Hematopoietic multipotent progenitor cell treated with erythropoietin and hydrocortisone succinate and interleukin-3 and kit ligand, for 15 days (in vitro differentiated cells): Measurements from ENCODE around the gene RNF207.

Source experiments
- DNase-seq: peaks from one replicate; pipeline ENCODE4 v3.0.0-alpha.2; 2015; ENCODE audit warnings: low spot score

RNF207 gene

DNA sequence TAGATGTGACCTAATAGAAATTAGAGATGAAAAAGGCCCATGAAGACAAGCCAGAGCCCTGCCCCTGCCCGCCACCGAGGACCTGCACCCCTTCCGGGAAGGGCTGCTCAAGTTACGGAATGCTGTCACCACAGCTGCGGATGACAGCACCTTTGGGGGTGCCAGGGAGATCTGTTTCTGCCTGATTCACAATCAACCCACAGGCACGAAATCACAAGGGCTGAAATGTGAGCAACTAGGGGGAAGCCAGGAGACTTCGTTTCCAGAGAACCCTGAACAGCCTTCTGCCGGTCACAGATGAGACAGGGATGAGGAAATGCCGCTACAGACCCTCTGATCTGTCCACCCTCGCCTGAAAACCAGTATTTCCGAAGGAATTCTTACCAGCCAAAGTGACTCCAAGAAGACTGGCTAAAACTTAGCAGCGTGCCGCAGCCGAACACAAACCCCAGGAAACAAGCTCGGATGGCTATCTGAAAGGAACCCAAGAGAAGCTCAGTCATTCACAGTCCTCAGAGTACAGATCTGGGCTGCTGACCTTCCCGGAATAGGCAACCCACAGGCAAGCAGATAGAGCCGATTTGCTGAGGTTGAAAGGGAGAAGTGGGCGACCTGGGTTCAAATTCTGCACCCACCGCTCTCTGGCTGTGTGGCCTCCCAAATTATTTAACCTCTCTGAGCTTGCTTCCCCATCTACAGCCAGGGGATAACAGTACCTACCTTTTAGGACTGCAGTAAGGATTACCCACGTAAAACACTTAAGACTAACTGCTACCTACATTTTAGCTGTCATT, 28.8 kb downstream of the RNF207 start:
- no peak for DNase-seq

GRCh38 chr1:6235296-6235677, 29.4 kb downstream of the RNF207 start:
- peak; percentile 28 for DNase-seq

DNA sequence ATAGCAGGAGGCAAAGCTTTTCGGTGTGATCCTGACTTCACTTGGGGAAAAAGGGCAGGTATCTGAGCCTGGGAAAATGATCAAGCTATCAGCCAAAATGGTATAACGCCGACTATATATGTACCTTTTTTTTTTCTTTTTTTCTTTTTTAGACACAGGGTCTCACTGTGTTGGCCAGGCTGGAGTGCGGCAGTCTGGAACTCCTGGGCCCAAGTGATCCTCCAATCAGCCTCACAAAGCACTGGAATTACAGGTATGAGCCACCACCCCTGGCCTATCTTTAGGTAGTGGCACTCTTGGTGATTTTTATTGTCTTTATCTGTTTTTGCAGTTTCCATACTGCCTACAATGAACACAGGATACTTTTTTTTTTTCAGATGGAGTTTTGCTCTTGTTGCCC, 31.2 kb downstream of the RNF207 start:
- DNase-seq, result no peak

GRCh38 chr1:6239213-6239752, 33.4 kb downstream of the RNF207 start:
- DNase-seq, result no peak

DNA sequence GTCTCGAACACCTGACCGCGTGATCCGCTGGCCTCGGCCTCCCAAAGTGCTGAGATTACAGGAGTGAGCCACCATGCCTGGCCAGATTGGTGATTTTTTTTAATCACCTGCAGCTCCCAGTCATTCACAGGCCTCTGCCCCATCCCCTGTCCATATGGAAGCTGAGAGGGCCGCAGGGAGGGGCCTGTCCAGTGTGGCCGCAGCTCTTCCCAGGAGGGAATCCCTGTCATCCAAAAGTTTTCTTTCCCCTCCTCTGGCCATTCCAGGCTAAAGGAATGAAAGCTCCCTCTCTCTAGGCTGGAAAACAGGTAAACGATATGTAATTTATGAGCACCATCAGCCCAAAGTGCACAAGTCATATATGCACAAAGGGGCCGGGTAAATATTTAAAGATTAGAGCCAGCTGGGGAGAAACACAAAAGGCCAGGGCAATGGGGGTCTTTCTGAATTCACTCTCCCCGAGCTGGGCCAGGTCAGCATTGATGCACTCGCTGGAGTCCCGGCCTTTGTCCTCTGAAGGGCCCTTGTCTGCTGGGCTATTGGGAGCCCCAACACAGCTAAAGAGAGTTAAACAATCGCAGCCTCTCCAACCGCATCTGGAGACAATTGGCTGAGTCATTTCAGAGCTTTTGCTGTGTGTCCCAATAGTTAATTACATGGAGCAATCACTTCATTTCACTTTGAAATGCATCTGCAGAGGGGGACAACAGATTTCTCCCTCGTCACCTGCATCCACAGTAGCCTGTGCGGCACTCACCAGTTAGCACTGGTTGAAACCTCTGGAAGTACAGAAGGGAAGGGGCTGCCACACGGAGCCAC, 34.2 kb downstream of the RNF207 start:
- no peak for DNase-seq

GRCh38 chr1:6241107-6241886, 35.4 kb downstream of the RNF207 start:
- DNase-seq, result no peak

- no peak for DNase-seq
Observed at GRCh38 chr1:6241887-6242740, 36.2 kb downstream of the RNF207 start.

DNA sequence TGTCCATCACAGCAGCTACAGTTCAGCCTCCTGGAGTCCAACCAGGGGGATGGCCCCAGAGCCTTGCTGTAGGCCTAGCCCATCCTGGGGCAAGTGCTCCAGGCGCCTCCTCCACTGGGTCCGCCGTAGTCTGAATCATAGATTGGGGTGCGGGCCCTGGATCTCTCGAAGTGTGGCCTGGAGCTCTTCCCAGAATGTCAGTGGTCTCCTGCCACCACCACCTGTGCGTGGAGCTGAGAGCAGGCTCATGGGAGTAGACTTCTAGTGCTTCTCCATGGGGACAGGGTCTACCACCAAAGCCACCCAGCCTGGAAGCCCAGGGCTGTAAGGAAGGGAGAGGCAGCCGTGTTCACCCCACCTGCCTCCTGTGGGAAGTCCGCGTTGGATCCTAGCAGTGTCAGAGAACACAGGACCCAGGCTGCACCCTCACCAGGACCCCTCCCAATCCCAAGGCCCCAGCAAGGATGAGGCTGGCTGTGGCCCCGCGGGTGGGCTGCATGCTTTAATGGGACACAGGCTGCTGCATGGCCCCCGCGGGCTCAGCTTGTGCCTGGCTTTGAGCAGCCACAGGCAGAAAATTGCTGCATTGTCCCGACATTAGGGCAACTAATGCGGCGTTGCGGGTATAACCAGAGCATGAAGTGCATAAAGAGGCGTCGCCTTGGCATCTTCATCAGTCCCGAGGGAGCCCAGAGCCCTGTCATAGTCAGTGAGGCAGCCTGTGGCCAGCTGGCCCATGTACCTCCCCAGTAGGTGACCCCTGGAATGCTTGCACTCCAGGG, 37.3 kb downstream of the RNF207 start:
- DNase-seq, result no peak

DNA sequence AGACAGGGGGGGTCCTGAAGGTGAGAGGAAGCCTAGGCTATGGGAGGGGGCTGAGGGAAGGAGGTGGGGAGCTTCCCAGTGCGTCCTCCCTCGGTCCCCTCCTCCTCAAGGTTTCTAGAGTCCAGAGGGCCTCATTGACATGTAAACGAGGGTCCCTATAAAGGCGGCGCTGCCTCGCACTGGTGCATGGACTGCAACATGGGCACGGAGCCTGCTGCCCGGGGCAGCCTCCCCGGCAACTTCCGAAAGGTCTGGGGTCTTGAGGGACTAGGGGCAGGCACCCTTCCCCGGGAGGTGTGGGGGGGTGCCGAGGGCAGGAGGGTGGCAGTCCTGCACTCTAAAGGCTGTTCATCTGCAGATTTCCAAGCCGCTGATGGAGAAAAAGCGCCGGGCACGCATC, 38.1 kb downstream of the RNF207 start, which contains the start of gene HES3:
HES3 (plus strand) TSS at position 187 of the 400 bp plus-strand sequence; CDS start at position 374, 187 bp downstream.
- no peak for DNase-seq

- no peak for DNase-seq
Observed at GRCh38 chr1:6244401-6245049, 38.6 kb downstream of the RNF207 start.

GRCh38 chr1:6245086-6245868, 39.4 kb downstream of the RNF207 start:
- DNase-seq, result peak; percentile 75

DNA sequence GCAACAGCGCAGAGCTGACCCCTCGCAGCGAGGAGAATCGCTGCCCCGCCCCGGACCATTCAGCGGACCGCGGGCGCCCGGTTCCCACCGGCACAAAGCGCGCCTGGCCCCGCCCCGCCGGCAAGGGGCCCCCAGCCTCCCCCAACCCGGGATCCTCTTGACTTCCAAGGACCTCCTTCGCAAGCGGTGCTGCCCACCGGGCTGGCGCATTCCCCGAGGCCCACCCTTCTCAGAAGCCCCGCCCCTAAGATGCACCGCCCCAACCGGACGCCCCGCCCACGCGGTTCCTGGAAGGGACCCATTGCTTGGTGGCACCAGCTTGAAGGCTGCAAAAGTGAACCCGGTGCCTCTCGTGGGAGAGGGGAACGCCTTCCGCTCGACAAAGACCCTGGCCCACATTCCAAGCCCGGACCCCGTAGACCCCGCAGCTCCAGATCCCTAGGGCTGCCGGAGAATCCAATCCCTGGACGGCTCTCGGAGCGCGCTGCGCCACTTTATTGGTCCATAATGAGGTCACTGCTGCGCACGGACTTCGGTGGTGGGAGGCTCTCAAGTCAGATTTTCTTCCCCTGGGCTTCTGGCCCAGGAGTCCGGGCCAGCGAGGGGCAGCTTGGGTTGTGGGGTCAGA, 40.1 kb downstream of the RNF207 start:
- DNase-seq, result peak; percentile 43

DNA sequence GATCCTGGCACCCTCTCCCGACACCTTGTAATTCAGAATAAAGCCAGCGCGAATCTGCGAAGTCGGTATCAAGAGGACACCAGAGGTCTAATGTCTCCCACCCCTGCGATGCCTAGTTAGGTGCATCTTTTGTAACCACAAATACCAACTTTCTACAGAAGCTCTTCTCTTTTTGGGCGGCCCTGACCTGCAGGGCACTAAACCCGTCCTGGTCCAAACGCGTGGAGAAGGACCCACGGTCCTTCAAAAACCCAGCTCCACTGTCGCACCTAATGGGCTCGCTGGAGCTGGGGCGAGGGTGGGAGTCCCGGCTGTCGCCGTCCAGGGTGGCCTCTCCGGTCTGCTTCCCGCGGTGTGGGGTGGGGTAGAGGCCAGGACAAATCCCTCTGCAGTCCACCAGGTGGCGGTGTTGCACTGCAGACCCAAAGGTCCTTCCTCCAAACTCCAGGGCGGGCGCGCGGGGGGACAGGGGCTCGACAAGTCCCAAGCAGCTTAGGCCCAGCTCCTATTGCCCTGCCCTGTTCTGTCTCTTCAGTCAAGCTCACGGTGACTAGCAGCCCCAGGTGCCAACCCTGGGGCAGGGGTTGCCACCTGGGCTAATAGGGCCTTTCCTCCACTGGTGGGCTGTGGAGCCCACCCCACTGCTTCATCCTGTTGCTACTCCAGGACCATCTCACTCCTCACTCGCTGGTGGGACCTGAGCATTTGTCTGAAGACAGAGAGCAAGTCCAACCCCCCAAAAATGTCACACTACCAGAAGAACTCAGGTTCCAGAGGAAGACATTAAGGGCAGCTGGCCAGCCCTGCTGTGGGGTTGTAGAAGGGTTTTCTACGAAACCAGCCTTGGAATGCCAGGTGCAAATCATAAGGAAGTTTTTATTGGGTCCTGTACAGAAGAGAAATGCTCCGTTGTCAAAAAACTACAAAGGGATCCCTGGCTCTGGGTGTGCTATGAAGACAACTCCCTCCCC, 40.9 kb downstream of the RNF207 start:
- peak; percentile 72 for DNase-seq

DNA sequence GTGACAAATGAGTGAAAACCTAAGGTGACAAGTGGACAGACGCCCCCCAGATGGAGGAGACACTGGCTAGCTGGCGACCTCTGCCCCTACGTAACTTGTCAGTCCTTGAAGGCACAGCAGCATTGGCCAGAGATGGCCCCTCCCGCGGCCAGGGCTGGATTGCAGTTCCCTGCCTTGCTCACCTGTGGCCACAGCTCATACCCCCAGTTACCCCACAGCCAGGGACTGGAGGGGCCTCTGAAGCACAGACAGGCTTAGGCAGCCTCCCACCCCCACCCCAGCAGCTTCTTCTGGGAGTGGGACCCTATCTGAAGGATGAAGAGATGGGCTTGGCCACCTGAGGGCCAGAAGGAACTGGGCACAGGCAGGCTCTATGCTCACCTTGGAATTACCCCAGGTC, 41.7 kb downstream of the RNF207 start:
- DNase-seq, result no peak

DNA sequence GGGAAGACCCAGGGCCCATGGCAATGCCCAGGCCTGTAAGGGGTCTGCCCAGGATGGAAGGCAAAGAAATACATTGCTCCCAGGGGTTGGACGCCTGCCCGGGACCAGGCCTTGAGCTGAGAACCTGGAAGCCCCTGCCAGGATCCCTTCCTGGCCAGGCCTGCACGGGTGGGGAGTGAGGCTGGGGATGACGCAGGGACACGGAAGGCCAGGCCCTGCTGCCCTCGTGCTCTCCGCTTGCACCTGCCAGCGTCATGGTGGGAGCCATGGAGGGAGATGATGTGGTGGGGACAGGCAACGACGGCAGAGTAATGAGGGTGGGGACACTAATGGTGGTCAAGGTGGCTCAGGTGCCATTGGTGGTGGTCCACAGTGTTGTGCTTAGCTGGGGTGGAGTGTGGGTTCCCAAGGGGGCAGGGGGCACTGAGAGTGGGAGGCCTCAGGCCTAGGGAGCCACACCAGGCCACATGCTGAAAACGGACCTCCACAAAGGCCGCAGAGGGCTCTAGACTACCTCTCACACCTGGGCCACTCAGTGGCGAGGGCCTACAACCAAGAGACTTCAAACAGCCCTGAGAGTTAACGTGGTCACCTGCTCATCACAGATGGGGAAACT, 42.4 kb downstream of the RNF207 start:
- DNase-seq, result no peak

GRCh38 chr1:6248932-6249738, 43.2 kb downstream of the RNF207 start:
- DNase-seq, result no peak
